ENCODE data around the gene PIGW.

PIGW gene

DNA sequence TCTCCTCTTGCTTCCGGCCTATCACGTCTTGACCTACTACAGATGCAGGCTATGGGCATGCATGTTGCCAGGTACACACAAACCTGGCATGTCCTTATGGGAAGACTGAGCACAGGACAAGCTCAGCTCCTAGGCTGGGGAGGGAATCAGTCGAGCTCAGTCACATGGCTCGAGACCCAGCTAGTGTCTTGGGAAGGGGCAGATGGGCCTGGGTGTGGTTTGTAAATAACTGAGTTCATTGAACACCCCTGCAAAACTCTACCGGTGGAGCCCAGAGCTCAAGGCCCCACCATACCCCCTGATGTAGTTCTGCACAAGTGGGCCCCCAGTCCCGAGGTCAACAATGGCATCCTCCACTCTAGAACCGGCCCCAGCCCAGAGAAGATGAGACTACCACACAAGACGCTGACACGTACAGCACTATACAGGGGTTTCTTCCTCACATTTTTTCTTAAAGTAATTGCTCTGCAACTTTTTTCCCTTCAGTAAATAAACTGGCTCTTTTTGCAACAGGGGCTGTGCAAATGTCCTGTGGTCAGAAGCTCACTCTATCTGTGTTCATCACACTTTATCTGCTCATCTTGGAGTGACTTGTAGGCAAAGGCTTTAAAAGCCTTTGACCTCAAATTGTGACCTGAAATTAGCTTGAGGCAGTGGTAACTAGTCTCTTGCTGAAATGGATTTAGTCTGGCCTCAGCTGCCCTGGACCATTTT, 25.4 kb upstream of the PIGW start:
- DNase-seq, result no peak

DNA sequence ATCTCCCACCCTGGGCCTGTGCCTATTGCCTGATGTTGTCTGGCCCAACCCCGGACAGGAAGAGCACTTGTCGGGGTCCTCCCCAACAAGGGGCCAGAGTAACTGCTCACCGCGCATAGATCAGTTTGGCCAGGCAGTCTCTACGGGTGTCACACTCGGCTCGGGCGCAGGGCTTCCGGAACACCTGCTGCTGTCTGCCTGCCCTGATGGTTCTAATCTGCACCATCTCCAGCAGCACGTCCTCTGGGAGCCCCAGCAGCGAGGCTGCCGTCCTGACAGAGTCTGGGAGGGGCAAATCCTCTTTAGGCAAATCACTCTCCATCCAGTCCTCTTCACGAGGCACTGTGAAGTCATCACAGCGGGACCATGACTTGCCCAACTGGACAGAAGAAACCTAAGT, 24.2 kb upstream of the PIGW start:
- DNase-seq, result no peak

DNA sequence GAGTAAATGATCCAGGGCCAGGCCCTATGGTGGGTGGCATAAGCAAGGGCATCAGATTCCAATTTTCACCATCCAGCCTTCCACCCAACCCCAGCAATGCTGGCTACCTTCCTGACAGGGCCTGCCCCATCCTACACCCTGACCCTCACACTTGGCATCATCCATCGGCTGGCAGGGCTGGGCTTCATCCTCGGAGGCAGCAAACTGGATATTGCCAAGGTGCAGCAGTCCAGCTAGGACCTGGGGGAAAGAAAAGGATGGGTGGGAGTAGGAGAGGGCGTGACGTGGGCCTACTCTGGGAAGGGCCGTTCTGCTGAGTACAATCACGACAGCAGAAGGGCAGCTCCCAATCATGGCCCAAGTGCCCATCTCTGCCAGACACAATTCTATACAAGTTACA, 23.6 kb upstream of the PIGW start:
- no peak for DNase-seq

DNA sequence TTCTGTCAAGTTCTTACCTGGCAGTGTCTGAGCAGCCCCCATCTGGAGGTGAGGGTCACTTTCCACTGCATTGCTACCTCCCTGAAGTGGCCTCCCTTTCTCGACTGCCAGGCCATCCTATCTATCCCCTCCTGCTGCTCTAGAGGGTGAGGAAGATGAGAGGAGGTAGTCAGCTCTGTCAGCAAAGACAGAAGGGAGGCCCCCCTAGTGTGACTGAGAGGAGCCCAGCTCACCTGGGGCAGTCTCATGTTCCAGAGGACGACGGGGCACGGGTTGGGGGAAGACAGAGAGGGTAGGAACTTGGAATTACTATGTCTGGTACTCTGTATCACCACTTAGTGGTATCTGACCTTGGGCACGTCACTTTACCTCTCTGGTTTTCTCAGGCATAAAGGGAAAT, 22.1 kb upstream of the PIGW start:
- DNase-seq, result no peak

DNA sequence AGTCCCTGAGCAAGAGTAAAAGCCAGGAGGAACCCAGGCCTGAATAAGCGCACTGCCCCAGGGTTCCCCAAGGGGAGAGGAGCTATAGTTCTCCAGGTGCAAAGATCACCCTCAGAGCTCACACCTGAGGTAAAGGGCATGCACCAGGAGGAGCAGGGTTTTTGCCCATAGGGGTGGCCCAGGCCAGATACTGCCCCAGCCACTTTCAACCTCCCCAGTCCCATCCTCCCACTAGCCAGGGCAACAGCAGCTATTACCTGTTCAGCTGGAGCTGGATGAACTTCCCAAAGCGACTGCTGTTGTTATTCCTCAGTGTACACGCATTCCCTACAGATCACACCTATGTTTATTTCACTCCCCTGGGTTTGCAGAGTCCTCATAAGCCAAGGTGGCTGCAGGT, 19.9 kb upstream of the PIGW start:
- DNase-seq, result no peak

DNA sequence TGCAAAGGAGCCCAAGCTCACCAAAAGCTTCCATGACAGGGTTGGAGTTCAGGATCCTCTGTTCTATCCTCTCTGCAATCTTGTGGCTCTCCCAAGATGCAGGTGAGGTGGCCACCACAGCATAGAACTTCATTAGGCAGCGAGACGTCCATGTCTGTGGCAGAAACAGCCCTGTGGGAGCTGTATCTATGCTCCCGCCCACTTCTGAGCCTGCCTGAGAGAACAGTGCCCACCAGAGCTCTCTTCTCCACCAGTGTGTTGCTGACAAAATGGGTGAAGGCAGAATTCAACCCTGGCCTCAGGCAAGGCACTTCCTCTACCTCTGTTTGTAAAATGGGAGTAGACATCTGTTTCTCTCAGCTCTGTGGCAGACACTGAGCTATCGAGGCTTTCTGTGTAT, 18.9 kb upstream of the PIGW start:
- DNase-seq, result no peak

DNA sequence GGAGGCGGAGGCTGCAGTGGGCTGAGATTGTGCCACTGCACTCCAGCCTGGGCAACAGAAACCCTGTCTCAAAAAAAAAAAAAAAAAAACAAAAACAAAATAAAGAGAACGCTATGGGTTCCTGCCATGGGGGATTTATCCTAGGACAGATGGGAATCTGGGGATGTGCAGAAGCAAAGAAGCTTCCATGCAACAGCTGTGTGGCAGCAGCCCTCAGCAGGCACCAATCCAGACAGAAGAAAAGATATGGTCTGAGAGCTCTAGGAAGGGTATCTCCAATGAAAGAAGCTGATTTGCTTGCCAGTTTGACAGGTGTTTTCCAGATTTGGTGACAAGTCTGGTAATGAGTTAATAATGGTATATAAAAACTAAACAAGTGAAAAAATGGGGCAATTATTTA, 11.7 kb upstream of the PIGW start:
- DNase-seq, result no peak

DNA sequence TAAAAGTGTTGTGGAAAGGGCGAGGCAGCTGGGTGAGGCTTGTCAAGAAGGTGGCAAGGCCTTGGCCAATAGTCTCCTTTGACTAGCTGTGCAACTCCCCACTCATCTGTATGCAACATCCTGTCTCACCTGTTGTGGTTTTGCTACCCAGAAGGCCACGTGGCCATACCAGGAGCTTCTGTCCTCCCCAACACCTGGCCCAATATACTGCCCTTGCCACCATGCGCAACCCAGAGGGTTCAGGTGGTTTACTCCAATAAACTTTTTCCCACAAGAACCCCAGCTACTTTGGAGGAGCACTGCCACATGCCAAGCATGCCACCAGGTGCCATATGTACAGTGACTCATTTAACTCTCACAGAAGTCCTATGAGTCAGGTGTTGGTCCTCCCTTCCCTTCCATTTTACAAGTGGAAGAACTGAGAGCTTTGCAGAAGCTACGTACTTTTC, 10.3 kb upstream of the PIGW start:
- DNase-seq, result no peak

DNA sequence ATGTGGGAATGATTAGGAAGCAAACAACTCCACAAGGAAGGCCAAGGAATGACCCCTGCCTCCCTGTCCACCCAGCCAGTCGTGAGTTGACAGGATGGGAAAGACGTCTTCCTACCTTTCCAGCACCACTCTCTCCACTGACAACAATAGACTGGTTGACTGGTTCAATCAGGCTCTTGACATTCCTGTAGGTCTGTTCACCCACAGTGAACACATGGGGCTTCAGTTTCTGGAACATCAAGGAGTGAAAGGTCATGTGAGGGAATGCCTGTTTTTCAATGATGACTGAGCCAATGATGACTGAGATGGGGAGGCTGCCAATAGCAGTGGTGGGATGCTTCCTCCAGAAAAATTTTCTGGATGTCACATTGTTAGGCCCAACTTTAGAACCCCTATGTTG, 9.7 kb upstream of the PIGW start:
- DNase-seq, result no peak

DNA sequence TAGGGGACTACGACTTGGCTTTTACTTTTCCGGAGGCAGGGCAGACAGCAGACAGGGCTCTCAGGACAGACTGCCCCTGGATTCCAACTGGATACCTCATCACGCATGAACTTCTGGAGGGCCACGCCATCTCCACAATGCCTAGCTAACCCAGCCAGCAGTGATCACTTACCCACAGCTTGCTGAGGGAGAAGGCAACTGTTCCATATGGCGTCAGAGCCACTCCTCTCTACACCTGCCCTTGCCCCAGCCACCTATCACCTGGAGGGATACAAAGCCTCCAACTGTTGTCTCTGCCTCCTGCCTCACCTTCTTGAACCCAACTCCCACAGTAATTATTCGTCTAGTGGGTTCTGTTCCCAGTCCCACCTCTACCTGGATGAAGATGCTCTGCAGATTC, 8.9 kb upstream of the PIGW start:
- DNase-seq, result no peak

DNA sequence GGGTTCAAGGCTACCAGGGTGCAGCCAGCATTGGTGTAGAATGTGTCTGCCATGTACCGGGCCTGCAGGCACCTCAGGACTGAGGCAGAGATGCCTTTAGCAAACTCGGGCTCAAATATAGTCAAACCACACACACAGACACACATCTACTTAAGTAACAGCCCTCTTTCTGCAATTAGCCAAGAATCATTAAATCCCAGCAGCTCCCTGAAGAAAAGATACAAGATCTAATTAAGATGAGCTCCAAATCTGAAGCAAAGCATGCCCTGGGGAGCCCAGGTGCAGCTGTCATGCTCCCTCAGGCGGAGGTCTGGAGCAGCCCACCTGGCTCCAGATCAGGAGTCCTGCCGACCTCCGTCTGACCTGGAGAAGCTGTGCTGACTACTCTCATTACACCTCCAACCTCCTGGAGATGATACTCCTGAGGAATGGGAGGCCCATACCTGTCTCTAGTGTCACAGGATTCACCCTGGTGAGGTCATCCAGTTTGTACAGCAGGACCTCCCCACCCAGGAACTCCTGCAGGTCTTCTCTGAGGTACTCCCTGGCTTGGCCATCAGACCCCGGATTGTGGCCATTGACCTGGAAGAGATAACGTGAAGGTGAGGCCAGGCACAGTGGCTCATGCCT, 7.1 kb upstream of the PIGW start:
- no peak for DNase-seq

DNA sequence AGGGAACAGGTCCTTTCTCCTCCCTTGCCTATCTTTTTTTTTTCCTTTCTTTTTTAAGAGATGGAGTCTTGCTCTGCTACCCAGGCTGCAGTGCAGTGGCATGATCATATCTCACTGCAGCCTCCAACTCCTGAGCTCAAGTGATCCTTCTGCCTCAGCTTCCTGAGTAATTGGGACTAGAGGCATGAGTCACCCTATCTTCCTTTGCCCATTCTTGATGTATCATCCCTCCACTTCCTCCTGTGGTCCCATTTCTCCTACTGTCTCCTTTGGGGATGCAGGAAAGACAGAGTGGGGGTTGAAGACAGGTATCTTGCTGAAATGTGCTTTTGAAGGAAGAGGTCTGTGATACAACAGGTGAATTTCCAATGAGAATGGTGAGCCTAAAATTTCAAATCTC, 5.7 kb upstream of the PIGW start:
- no peak for DNase-seq

DNA sequence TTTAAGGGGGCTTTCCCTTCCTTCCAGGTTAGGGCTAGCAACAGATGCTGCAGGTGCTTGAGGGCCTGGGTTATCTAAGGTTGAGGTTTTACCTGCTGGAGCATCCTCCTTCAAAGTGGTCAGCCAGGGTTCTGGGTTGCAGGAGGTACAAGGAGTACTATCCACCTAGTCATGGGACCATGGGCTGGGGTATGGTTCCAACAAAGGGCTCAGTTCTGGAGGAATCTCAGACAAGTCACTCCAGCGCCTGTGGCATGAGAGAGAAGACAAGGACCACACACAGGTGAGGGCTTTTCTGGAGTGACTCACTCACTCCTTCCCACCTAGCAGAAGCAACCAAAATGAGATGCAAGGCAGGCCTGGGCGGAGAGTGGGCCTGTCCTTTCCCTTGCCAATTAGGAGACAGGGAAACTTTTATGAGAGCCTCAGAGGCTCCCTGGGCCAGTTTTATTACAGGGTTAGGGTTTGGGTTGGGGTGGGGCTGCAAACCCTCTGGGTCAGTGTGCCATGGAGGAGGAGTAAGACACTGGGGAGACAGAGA, 2.3 kb upstream of the PIGW start:
- no peak for DNase-seq

DNA sequence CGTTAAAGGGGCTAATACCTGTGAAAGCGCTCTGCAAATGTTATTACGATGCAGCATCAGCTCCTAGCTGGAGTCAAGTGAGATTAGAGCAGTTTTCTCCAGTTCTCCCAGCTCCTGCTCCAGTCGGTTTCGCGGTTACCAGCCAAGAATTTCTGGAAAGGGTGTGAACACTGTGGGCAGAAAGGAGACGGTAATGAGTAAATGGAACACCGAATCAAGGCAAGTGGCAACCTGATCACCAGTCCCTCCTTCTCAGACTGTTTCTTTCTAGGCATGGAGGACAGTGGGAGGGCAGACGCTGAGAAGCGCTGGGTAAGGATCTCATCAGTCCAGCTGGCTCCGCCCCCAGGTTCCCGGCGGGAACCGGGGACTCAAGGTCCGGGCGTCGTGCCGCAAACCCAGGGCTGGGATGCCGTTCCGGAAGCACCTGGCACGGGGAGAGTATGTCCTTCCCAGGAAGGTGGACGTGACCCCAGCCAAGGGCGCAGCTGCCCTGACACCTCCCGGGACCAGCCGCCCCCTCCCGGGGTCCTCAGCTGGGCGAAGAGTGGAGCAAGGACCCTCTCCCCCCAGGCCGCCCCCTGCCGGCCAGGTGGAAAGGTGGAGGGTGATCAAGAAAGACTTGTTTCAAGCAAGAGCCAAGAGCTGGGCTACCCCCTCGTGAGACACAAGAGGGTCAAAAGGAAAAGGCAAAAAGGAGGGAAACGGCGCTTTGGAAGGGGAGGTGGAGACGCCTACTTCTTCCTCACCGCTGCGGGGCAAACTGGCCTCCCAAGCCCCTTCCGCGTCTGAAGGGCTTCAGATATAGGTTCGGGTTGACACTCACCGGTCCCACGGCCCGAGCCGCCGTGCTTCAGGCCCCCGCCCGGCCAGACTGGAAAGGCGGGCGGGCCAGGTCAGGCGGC, 600 bp upstream of the PIGW start:
- DNase-seq, result no peak

DNA sequence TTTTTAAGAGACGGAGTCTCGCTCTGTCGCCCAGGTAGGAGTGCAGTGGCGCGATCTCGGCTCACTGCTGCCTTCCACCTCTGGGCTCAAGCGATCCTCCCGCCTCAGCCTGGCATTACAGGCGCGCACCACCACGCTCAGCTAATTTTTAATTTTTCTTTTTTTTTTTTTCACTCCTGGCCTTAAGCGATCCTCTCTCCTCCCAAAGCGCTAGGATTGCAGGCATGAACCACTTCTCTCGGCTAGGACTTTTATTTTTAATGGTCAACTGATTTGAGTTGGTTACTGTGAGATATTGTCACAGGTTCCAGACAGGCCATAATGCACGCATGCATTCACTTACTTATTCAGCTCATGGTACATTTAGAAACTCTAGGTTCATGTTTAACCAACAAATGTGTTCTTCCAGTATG, 888 bp downstream of the PIGW start:
- no peak for DNase-seq

DNA sequence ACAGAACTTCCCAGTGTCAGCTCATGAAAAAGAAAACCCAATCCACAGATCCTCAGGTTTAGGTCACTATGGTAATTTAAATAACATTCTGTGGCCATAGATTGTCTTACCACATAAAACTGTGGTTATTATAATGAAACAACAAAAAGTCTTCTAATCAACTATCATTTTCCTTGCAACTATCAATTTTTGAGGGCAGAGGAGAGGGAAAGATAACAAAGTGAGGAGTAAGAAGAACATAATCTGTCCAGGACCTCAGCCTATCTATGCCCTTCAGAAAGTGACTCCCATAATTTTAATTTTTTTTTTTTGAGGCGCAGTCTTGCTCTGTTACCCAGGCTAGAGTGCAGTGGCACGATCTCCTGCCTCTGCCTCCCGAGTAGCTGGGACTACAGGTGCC, 5.9 kb downstream of the PIGW start:
- no peak for DNase-seq

DNA sequence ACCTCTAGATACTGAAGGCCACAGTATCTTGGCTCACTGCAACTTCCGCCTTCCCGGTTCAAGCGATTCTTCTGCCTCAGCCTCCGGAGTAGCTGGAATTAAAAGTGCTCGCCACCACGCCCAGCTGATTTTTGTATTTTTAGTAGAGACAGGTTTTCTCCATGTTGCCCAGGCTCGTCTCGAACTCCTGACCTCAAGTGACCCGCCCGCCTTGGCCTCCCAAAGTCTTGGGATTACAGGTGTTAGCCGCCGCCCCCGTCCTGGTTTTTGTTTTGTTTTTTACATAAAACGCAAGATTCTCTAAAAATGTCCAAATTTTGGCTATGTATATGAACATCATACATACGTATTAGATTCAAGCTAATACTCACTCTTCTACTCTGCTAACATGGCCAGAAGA, 8.0 kb downstream of the PIGW start:
- no peak for DNase-seq

DNA sequence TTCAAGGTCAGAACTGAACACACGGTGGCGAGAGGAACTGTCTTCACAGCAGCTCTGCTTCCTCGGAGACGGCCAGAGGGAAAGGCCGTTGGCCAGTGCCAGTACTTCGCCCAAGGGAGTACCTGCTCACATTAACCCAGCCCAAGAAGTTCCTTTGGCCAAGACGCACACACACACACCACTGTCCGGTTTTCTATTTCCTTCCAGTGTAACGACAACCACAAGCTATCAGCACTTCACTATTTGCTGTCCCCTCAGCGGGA, 9.2 kb downstream of the PIGW start:
- DNase-seq, result no peak

DNA sequence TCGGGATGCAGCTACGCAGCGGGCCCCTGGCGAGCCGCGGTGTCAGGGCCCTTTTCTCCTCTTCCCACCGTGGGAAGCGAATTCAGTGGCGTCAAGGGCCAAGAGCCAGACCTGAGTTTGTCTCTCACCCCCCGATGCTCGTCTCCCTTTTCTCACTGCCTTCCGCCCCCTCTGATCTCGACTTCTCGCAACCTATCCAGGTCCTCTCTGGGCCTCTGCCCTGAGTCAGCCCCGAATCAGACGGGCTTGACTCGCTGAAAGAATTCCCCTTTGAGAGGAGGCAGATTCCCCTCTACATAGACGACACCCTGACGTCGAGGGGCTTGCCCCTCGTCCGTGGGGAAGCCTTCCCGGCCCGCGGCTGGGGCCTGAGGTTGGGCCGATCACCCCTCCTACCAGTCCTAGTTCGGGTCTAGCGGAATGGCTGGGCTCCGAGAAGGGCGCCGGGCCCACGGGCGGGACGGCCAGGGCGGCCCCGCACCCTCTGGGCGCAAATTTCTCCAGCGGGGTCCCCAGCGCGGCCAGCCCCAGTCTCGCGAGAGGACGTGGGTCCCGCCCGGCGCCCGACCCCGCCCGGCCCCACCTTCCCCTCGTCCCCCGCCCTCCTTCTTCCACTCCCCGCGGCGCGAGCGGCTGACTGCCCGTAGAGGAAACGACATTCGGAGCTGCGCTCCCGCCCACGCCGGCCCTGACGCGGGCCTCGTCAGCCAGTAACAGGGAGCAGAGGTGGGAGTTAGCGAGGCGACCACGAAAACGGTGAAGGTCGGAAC, 9.7 kb downstream of the PIGW start, which contains the start of gene GGNBP2:
Gene GGNBP2 (plus strand): TSS at position 613 of the 770 bp plus-strand sequence. CDS start 806 bp downstream, outside the sequence.
- peak; percentile 66 for DNase-seq

DNA sequence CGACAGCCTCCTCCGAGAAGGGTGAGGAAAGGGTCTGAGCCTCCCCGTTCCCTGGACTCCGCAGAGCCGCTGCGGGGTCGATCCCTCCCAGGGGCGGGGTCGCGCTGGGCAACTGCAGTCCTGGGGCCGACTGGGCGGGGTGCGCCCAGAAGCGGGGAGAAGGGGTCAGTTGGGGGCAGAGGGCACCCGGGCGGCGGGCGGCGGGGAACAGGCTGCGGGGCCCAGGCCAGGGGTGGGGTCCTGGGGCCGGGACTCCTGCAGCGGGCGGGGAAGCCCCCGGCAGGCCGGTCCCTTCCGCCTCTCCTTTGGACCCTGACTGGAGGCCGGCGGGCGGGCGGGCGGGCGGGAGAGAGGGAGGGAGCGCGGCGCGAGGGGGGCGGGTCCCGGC, 10.3 kb downstream of the PIGW start:
- DNase-seq, result no peak

DNA sequence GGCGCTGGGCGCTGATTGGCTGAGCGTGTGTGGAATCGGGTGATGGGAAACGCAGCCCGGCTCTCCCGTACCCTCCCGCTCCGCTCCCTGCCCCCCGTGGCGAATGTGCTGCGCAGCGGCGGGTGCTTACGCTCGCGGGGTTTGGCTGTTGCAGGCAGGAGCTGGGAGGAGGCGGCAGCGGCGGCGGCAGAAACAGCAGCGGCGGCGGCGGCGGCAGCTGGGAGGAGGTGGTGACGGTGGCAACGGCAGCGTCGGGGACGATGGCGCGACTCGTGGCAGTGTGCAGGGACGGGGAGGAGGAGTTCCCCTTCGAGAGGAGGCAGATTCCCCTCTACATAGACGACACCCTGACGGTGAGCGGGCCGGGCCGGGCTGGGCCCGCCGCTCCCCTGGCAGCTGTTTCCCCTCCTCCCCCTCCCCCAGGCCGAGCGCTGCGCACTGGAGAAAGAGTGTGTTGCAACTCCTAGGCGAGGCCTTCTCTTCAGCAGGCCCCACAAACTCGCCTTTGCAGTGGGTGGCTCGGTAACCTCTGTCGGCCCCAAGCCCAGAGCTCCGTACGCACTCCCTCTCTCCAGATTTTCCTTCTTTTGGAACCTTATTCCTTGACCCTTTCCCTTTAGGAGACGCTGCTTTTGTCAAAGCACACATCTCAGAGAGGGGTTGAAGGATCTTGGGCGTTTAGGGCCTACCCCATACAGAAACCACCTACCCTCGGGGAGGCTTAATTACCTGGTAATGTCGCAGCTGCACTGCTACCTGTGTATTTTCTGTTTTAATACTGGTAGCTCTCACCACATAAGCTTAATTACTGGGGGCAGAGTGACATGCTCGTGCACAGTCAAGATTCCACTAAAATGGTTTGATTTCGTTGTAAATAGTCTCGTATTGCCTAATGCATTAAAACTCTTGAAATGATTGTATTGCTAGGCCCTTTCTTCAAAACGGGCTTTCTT, 11.0 kb downstream of the PIGW start:
- DNase-seq, result peak; percentile 86

Data from DMS 273 treated with DMSO at 0.1 percent for 48 hours (cell line).